Choroid plexus epithelial cell (primary cell): ENCODE results near the gene C7orf25.
"Not testable (repeated sequence)": the region's sequence is repeated elsewhere in the genome, so short reads cannot be mapped to it uniquely, and the experiment has no call there.

Source experiments
- DNase-seq: peaks from one replicate; pipeline ENCODE4 v3.0.0-alpha.2; 2010; ENCODE audit warnings: low read depth
- H3K4me3 ChIP-seq: 2 replicates; pipeline ENCODE4 v1.5.1; 2011; ENCODE audit warnings: low read depth, mild to moderate bottlenecking, control low read depth, low read length, moderate library complexity
- TF ChIP-seq, protein P1 (sequence below): conservative IDR thresholded peaks from 2 replicates; pipeline ENCODE4 v1.5.1; 2011; ENCODE audit warnings: low read depth, mild to moderate bottlenecking, control low read depth, inconsistent platforms, low read length, moderate library complexity

The C7orf25 gene

GRCh38 chr7:42902331-42902730 is 9.5 kb downstream of the C7orf25 start:
- TF ChIP-seq, protein P1, sequence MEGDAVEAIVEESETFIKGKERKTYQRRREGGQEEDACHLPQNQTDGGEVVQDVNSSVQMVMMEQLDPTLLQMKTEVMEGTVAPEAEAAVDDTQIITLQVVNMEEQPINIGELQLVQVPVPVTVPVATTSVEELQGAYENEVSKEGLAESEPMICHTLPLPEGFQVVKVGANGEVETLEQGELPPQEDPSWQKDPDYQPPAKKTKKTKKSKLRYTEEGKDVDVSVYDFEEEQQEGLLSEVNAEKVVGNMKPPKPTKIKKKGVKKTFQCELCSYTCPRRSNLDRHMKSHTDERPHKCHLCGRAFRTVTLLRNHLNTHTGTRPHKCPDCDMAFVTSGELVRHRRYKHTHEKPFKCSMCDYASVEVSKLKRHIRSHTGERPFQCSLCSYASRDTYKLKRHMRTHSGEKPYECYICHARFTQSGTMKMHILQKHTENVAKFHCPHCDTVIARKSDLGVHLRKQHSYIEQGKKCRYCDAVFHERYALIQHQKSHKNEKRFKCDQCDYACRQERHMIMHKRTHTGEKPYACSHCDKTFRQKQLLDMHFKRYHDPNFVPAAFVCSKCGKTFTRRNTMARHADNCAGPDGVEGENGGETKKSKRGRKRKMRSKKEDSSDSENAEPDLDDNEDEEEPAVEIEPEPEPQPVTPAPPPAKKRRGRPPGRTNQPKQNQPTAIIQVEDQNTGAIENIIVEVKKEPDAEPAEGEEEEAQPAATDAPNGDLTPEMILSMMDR = no peak
- DNase-seq = no peak
- H3K4me3 ChIP-seq = no peak overlapping the region

- DNase-seq = no peak
- TF ChIP-seq, protein P1 = no peak
Observed at GRCh38 chr7:42900842-42901241, 11.0 kb downstream of the C7orf25 start.

GRCh38 chr7:42893346-42894240 is 18.3 kb downstream of the C7orf25 start:
- no peak overlapping the region for H3K4me3 ChIP-seq
- TF ChIP-seq, protein P1 = no peak
- no peak for DNase-seq

More at GRCh38 chr7:42900842-42901241, 11.0 kb downstream of the C7orf25 start:
- no peak overlapping the region for H3K4me3 ChIP-seq

GRCh38 chr7:42886893-42887505 is 24.9 kb downstream of the C7orf25 start:
- H3K4me3 ChIP-seq = no peak overlapping the region
- TF ChIP-seq, protein P1 = no peak
- DNase-seq = no peak

DNA sequence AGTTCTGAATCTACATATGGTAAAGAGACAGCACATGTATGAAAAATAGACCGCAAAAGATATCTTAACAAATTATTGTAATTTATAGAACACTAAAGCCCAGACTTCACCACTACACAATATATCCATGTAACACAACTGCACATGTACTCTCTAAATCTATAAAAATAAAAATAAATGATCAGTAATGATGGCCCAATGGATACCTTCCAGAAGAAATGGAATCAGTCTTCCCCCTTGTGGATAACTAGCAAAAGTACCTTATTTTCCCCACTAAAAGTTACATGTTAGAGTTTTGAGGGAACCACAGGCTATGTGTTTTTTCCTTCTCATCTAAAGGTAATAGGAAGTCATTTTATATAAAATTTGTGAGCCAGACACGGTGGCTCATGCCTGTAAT is 25.7 kb downstream of the C7orf25 start:
- TF ChIP-seq, protein P1 = peak; percentile 49
- peak; percentile 46 for DNase-seq
- H3K4me3 ChIP-seq = no peak overlapping the region

GRCh38 chr7:42885183-42885582 is 26.7 kb downstream of the C7orf25 start:
- DNase-seq, H3K4me3 ChIP-seq: not testable (repeated sequence)

GRCh38 chr7:42883950-42884349 is 27.9 kb downstream of the C7orf25 start:
- no peak overlapping the region for H3K4me3 ChIP-seq
- TF ChIP-seq, protein P1 = no peak
- peak; percentile 48 for DNase-seq
